Measurements from ENCODE around the gene RAB11FIP4.

GRCh38 chr17:31433091-31433790, 41.8 kb downstream of the RAB11FIP4 start:
- TF ChIP-seq POLR2A (IDR thresholded peaks at IDR 0.05; ENCODE audit: low read depth, low read length) (no peak), TAF1 (IDR thresholded peaks at IDR 0.05; ENCODE audit: borderline replicate concordance, low read depth, low read length) (no peak), POLR2AphosphoS5 (IDR thresholded peaks at IDR 0.05; ENCODE audit: low read depth, low read length) (no peak)
